Hepatocyte (in vitro differentiated cells): ENCODE data around the gene FBXL12.
"Not testable (repeated sequence)": the region's sequence is repeated elsewhere in the genome, so short reads cannot be mapped to it uniquely, and the experiment has no call there.

Experiments
- EZH2phosphoT487 ChIP-seq: fragments of 200-600 bp; sonication (generic); IDR thresholded peaks from one replicate; pipeline ENCODE4 v1.6.1; 2018; ENCODE audit warnings: antibody characterized with exemption, mild to moderate bottlenecking, low read depth, moderate library complexity; ENCODE audit not compliant: unreplicated experiment, severe bottlenecking
- TF ChIP-seq, protein P1 (sequence below): fragments of 200-600 bp; sonication (generic); IDR thresholded peaks from 2 replicates; pipeline ENCODE4 v1.5.1; 2016; ENCODE audit warnings: antibody characterized with exemption, mild to moderate bottlenecking; ENCODE audit not compliant: poor library complexity

DNA sequence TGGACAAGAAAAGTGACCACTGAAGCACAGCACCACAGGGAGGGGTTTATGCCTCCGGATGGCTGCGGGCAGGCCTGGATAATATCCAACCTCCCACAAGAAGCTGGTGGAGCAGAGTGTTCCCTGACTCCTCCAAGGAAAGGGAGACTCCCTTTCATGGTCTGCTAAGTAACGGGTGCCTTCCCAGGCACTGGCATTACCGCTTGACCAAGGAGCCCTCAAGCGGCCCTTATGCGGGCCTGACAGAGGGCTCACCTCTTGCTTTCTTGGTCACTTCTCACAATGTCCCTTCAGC lies 27.9 kb downstream of the FBXL12 start:
- TF ChIP-seq, protein P1, sequence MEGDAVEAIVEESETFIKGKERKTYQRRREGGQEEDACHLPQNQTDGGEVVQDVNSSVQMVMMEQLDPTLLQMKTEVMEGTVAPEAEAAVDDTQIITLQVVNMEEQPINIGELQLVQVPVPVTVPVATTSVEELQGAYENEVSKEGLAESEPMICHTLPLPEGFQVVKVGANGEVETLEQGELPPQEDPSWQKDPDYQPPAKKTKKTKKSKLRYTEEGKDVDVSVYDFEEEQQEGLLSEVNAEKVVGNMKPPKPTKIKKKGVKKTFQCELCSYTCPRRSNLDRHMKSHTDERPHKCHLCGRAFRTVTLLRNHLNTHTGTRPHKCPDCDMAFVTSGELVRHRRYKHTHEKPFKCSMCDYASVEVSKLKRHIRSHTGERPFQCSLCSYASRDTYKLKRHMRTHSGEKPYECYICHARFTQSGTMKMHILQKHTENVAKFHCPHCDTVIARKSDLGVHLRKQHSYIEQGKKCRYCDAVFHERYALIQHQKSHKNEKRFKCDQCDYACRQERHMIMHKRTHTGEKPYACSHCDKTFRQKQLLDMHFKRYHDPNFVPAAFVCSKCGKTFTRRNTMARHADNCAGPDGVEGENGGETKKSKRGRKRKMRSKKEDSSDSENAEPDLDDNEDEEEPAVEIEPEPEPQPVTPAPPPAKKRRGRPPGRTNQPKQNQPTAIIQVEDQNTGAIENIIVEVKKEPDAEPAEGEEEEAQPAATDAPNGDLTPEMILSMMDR = not testable (repeated sequence)
- TF ChIP-seq EZH2phosphoT487 = not testable (repeated sequence)
